Measurements from ENCODE around the gene C1orf35. TPM values are rescaled to one million over a fixed set of nuclear protein-coding genes. Genes with fewer than 3 reads are reported as not detected.
A peak's percentile ranks its signal among the peaks of the same experiment; 100 is the strongest.

The C1orf35 gene
- total RNA-seq, 2 donors from 2014 or later = 17.6 to 19.4 TPM

- Mint-ChIP-seq H3K9me3 (no peaks in the 10 kb centered on the region), H3K27ac (peak overlapping the region in 1 of 2 donors; percentile 52), H3K36me3 (peaks cover 14 to 19% of the 10 kb centered on the region in 2 donors)
- DNase-seq (ENCODE audit: low spot score in 2 of 2) = no peak
- ATAC-seq = no peak
These were observed 2.3 kb upstream of the C1orf35 start for GRCh38 chr1:228105270-228105995.

DNA sequence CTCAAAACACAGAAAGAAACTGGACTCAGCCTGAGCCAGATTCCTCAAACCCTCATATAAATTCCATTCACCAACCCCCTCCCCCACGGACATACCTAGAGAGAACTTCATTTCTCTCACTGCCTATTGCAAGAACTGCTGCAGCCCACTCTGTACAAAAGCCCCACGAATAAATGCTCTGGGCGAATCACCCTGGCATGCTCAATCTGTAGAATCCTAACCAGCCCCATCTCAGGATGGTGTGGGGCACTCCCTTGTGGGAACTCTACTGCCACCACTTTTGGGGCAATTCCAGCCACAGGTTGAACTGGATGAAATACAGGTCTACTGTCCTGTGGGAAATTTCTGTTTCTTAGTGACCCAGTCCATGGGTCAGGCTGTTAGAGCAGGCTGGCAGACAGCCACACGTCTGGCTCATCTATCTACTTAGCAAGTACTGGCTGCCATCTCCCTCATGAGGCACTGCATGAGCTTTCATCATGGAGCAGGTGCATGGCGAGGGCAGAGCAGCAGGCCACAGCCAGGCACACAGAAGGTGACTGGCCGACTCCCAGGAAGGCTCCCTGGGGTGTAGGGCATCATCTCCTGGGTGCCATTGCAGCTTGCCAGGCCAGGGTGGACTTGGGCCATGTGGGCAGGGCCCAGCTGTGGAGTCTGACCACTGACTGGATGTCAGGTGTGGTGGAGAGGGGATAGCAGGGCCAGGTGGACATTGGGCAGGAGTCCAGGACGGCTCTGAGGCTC, 1.6 kb upstream of the C1orf35 start:
- ATAC-seq = no peak
- no peak for DNase-seq (ENCODE audit: low spot score in 2 of 2)
- Mint-ChIP-seq H3K27ac (peak overlapping the region; percentile 52 to 88), H3K9me3 (no peaks in the 10 kb centered on the region), H3K36me3 (peaks cover 14% of the 10 kb centered on the region in 2 donors)

DNA sequence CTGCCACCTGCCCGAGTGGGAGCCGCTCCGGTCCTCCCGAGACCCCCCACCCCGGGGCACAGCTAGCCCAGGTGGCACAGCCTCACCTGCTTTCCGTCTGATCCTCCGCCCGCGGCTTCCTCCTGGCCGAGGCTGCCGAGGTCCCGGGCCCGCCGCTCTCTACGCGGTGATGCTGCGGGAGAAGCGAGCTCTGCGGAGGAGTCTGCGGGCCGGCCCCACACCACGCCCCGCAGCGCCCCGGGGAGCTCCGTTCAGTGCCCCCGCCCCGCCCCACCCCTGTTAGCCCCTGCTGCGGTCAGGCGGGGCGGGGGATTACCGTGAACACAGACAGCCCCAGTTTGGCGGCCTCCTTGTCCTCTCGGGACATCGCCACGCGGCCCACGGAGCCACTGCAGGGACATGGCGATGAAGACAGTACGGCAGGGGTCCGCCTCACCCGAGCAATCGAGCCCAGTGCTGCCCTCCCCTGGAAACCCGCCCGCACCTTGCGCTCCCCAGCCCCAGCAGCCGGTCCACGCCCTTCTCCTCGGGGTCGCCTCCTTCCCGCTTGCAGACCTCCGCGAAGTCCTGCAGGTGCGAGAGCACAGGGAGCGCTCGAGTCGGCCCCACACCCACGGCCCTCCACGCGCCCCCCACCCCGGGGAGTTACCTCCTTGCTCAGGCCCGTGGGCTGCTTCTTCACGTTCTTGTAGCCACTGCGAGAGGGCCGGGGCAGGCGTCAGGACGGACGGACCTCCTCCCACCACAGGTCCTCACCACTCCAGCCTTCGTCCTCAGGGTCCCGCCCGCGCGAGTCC, 933 bp downstream of the C1orf35 start:
- H3K36me3 Mint-ChIP-seq = peaks cover 13 to 20% of the 10 kb centered on the region in 2 donors
- ATAC-seq (peak; percentile 22 to 49), DNase-seq (ENCODE audit: low spot score in 2 of 2) (peak in 1 of 2 donors; percentile 48)
- H3K27ac Mint-ChIP-seq = peak overlapping the region in 1 of 2 donors; percentile 98
- H3K9me3 Mint-ChIP-seq = no peaks in the 10 kb centered on the region

GRCh38 chr1:228101614-228101993, 1.5 kb downstream of the C1orf35 start:
- Mint-ChIP-seq H3K36me3 (peaks cover 12 to 16% of the 10 kb centered on the region in 2 donors), H3K9me3 (no peaks in the 10 kb centered on the region), H3K27ac (peak overlapping the region in 1 of 2 donors; percentile 4)
- DNase-seq (ENCODE audit: low spot score in 2 of 2) (no peak), ATAC-seq (no peak)

DNA sequence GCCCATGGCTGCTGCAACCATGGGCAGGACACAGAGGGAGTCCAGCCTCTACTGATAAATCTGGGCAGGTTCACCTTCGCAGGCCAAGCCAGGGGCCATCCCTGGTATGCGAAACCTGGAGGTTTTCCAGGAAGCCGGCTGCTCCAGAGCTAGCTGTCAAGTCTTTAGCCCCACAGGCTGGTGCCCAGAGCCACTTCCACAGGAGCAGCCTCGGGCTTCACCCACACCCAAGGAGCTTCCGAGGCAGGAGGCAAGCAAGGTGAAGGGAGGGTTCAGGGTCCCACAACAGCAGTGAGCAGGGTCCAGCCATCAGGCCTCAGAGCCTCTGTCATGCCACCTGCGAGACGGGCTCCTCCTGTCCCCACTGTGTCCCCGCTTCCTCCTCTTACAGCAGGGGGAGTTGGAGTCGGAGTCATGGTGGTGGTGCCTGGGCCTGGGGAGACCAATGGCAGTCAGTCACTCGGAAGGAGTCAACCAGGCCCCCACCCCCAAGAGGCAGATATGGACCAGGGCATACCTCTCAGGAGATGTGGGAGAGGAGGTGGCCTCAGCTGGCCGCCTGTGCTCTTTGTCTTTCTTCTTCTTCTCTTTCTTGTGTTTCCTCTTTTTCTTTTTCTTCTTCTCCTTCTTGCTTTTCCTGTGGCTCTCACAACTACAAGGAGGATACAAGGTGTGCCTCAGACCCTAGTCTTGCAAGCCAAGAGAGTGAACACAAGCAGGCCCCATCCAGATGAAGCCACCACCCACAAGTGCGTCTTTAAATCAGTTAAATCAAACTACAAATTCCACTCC, 2.1 kb downstream of the C1orf35 start:
- Mint-ChIP-seq H3K36me3 (peaks cover 8 to 14% of the 10 kb centered on the region in 2 donors), H3K27ac (peak overlapping the region; percentile 4 to 65), H3K9me3 (no peaks in the 10 kb centered on the region)
- no peak for DNase-seq (ENCODE audit: low spot score in 2 of 2)
- ATAC-seq = no peak

DNA sequence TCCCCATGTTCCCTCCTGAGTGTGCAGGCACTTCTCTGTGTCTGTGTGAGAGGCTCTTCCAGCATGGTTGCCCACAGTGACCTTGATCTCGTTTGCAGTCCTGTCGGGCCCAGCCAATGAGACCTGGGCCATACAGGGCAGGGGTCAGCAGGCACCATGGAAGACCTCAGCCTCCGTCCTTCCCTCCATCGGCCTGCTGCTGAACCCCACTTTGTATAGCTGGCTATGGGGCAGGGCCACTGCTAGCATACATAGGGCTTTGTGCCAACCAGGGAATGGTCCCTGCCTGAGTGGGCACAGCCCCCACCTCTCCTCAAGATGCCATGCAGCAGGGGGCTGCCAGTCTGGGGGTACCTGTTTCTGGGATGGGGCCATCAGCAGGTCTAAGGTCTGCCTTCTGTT, 3.8 kb downstream of the C1orf35 start:
- Mint-ChIP-seq H3K27ac (peak overlapping the region; percentile 0 to 84), H3K36me3 (peaks cover 24 to 30% of the 10 kb centered on the region in 2 donors), H3K9me3 (peaks cover 4 to 8% of the 10 kb centered on the region in 2 donors)
- ATAC-seq (no peak), DNase-seq (ENCODE audit: low spot score in 2 of 2) (no peak)

DNA sequence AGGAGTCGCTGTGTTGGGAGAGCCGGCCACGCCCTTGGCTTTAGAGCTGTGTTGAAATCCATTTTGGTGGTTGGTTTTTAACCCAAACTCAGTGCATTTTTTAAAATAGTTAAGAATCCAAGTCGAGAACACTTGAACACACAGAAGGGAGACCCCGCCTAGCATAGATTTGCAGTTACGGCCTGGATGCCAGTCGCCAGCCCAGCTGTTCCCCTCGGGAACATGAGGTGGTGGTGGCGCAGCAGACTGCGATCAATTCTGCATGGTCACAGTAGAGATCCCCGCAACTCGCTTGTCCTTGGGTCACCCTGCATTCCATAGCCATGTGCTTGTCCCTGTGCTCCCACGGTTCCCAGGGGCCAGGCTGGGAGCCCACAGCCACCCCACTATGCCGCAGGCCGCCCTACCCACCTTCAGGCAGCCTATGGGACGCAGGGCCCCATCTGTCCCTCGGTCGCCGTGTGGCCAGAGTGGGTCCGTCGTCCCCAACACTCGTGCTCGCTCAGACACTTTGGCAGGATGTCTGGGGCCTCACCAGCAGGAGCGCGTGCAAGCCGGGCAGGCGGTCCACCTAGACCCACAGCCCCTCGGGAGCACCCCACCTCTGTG, 4.7 kb downstream of the C1orf35 start:
- no peak for ATAC-seq
- Mint-ChIP-seq H3K27ac (peak overlapping the region in 1 of 2 donors; percentile 82), H3K9me3 (peaks cover 8 to 10% of the 10 kb centered on the region in 2 donors), H3K36me3 (peaks cover 24 to 33% of the 10 kb centered on the region in 2 donors)
- DNase-seq (ENCODE audit: low spot score in 2 of 2) = no peak

DNA sequence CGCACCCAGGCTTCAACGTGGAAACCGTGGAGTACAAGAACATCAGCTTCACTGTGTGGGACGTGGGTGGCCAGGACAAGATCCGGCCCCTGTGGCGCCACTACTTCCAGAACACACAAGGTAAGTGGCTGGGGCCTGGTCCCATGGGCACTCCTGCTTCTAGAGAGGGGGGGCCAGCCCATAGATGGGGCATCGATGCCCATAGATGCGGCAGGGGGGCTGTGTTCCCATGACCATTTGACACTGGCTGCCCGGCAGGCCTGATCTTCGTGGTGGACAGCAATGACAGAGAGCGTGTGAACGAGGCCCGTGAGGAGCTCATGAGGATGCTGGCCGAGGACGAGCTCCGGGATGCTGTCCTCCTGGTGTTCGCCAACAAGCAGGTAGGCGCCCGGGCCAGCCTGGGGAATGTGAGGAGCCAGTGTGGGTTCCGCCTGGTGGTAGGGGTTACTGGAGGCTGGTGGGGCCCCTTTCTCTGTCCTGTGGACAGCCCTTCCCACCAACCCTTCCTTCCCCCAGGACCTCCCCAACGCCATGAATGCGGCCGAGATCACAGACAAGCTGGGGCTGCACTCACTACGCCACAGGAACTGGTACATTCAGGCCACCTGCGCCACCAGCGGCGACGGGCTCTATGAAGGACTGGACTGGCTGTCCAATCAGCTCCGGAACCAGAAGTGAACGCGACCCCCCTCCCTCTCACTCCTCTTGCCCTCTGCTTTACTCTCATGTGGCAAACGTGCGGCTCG, 5.6 kb downstream of the C1orf35 start:
- ATAC-seq (no peak), DNase-seq (ENCODE audit: low spot score in 2 of 2) (no peak)
- peaks cover 8 to 10% of the 10 kb centered on the region in 2 donors for H3K9me3 Mint-ChIP-seq
- peaks cover 23 to 34% of the 10 kb centered on the region in 2 donors for H3K36me3 Mint-ChIP-seq
- H3K27ac Mint-ChIP-seq = peak overlapping the region; percentile 28 to 82

- DNase-seq (ENCODE audit: low spot score in 2 of 2) (peak in 1 of 2 donors; percentile 40), ATAC-seq (no peak)
- peak overlapping the region; percentile 28 to 44 for H3K27ac Mint-ChIP-seq
- H3K36me3 Mint-ChIP-seq = peaks cover 30 to 42% of the 10 kb centered on the region in 2 donors
- H3K9me3 Mint-ChIP-seq = peaks cover 8 to 10% of the 10 kb centered on the region in 2 donors
These were observed 6.5 kb downstream of the C1orf35 start for GRCh38 chr1:228096416-228097332.

DNA sequence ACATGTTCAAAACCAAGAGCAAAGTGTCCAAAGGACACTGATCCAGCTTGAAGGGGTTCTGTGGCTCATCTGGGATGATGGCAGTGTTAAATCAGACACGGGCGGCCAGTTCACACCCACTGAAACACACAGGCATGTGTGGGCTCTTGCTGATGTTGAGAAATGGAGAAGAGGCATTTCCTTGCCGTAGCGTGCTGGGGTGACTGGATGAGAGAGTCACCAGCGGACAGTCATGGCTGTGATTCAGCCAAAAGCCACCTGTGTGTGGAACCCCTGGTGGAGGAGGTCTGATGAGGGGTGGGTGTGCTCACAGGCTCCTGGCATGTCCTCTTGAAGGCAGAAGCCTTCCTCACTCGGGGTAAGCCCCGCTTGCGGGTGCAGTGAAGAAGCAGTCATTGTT, 7.2 kb downstream of the C1orf35 start:
- no peak for ATAC-seq
- peak overlapping the region in 1 of 2 donors; percentile 87 for H3K27ac Mint-ChIP-seq
- peaks cover 34 to 50% of the 10 kb centered on the region in 2 donors for H3K36me3 Mint-ChIP-seq
- no peak for DNase-seq (ENCODE audit: low spot score in 2 of 2)
- peaks cover 8 to 10% of the 10 kb centered on the region in 2 donors for H3K9me3 Mint-ChIP-seq

- H3K27ac Mint-ChIP-seq = peak overlapping the region in 1 of 2 donors; percentile 51
These were observed 8.0 kb downstream of the C1orf35 start for GRCh38 chr1:228095161-228095560.

GRCh38 chr1:228094432-228095016, 8.6 kb downstream of the C1orf35 start:
- peak overlapping the region in 1 of 2 donors; percentile 51 for H3K27ac Mint-ChIP-seq
- peaks cover 8 to 10% of the 10 kb centered on the region in 2 donors for H3K9me3 Mint-ChIP-seq

More at GRCh38 chr1:228095161-228095560, 8.0 kb downstream of the C1orf35 start:
- DNase-seq (ENCODE audit: low spot score in 2 of 2) (no peak), ATAC-seq (no peak)
- peaks cover 34 to 57% of the 10 kb centered on the region in 2 donors for H3K36me3 Mint-ChIP-seq
- peaks cover 8 to 10% of the 10 kb centered on the region in 2 donors for H3K9me3 Mint-ChIP-seq

GRCh38 chr1:228093050-228093906, 9.8 kb downstream of the C1orf35 start:
- ATAC-seq (no peak), DNase-seq (ENCODE audit: low spot score in 2 of 2) (no peak)
- Mint-ChIP-seq H3K27ac (peak overlapping the region in 1 of 2 donors; percentile 5), H3K9me3 (peaks cover 8 to 10% of the 10 kb centered on the region in 2 donors), H3K36me3 (peaks cover 34 to 57% of the 10 kb centered on the region in 2 donors)

More at GRCh38 chr1:228094432-228095016, 8.6 kb downstream of the C1orf35 start:
- DNase-seq (ENCODE audit: low spot score in 2 of 2) = no peak
- no peak for ATAC-seq
- H3K36me3 Mint-ChIP-seq = peaks cover 34 to 57% of the 10 kb centered on the region in 2 donors

All from activated naive CD4-positive, alpha-beta T cell treated with anti-CD3 and anti-CD28 coated beads, Interleukin-2, amount 50 U/mL, for 72 hours (primary cell).